GM19463 (cell line): ENCODE measurements around the gene FMC1.
"Not testable (repeated sequence)": the region's sequence is repeated elsewhere in the genome, so short reads cannot be mapped to it uniquely, and the experiment has no call there.

Experiments used
- ATAC-seq: cut with Tn5 transposase; IDR thresholded peaks from one replicate; pipeline ENCODE4 v1.9.1; 2021; ENCODE audit warnings: mild to moderate bottlenecking, moderate library complexity; ENCODE audit not compliant: unreplicated experiment

Gene FMC1

GRCh38 chr7:139341058-139341775 is at the start of gene FMC1:
Gene FMC1, plus strand, starts transcription at chr7:139341337. Its CDS starts 48 bp downstream, at chr7:139341385.
- ATAC-seq: peak; percentile 45

- no peak for ATAC-seq
Measured at GRCh38 chr7:139292821-139293220, 48.3 kb upstream of the FMC1 start.

GRCh38 chr7:139293534-139293933 is 47.6 kb upstream of the FMC1 start:
- ATAC-seq: no peak

- no peak for ATAC-seq
Measured at GRCh38 chr7:139294241-139294640, 46.9 kb upstream of the FMC1 start.

GRCh38 chr7:139294951-139295575 is 46.1 kb upstream of the FMC1 start:
- no peak for ATAC-seq

GRCh38 chr7:139297795-139298194 is 43.3 kb upstream of the FMC1 start:
- no peak for ATAC-seq

GRCh38 chr7:139299296-139299695 is 41.8 kb upstream of the FMC1 start:
- ATAC-seq: no peak

GRCh38 chr7:139300390-139300789 is 40.7 kb upstream of the FMC1 start:
- no peak for ATAC-seq

GRCh38 chr7:139304517-139304916 is 36.6 kb upstream of the FMC1 start:
- no peak for ATAC-seq

GRCh38 chr7:139317939-139318505 is 23.1 kb upstream of the FMC1 start:
- ATAC-seq: no peak

GRCh38 chr7:139321071-139321745 is 19.9 kb upstream of the FMC1 start:
- ATAC-seq: no peak

GRCh38 chr7:139324709-139325108 is 16.4 kb upstream of the FMC1 start:
- ATAC-seq: not testable (repeated sequence)

- ATAC-seq: no peak
Measured at GRCh38 chr7:139328375-139328774, 12.8 kb upstream of the FMC1 start.

GRCh38 chr7:139329119-139329518 is 12.0 kb upstream of the FMC1 start:
- no peak for ATAC-seq

- ATAC-seq: no peak
Measured at GRCh38 chr7:139330333-139331030, 10.7 kb upstream of the FMC1 start.

- no peak for ATAC-seq
Measured at GRCh38 chr7:139332697-139333359, 8.3 kb upstream of the FMC1 start.

- ATAC-seq: not testable (repeated sequence)
Measured at GRCh38 chr7:139333443-139333842, 7.7 kb upstream of the FMC1 start.

- ATAC-seq: no peak
Measured at GRCh38 chr7:139334399-139335150, 6.6 kb upstream of the FMC1 start.

GRCh38 chr7:139339025-139339424 is 2.1 kb upstream of the FMC1 start:
- no peak for ATAC-seq

- no peak for ATAC-seq
Measured at GRCh38 chr7:139339698-139340036, 1.5 kb upstream of the FMC1 start.
